HG02884 (cell line): Measurements from ENCODE around the gene SPIRE2.
"Not testable (repeated sequence)": the region's sequence is repeated elsewhere in the genome, so short reads cannot be mapped to it uniquely, and the experiment has no call there.

Source experiments
- ATAC-seq: cut with Tn5 transposase; IDR thresholded peaks from one replicate; pipeline ENCODE4 v1.9.1; 2021; ENCODE audit warnings: mild to moderate bottlenecking, moderate library complexity; ENCODE audit not compliant: unreplicated experiment

SPIRE2 gene

GRCh38 chr16:89836484-89836883, 8.2 kb downstream of the SPIRE2 start:
- not testable (repeated sequence) for ATAC-seq

- ATAC-seq, result no peak
Measured at GRCh38 chr16:89837014-89837546, 8.8 kb downstream of the SPIRE2 start.

GRCh38 chr16:89841275-89841674, 13.0 kb downstream of the SPIRE2 start:
- ATAC-seq, result no peak

GRCh38 chr16:89842471-89843408, 14.5 kb downstream of the SPIRE2 start:
- no peak for ATAC-seq

- ATAC-seq, result no peak
Measured at GRCh38 chr16:89843409-89844350, 15.4 kb downstream of the SPIRE2 start.

GRCh38 chr16:89844739-89845339, 16.6 kb downstream of the SPIRE2 start:
- no peak for ATAC-seq

GRCh38 chr16:89845417-89845816, 17.1 kb downstream of the SPIRE2 start:
- ATAC-seq, result no peak

- no peak for ATAC-seq
Measured at GRCh38 chr16:89847051-89847939, 19.0 kb downstream of the SPIRE2 start.

GRCh38 chr16:89847940-89848297, 19.6 kb downstream of the SPIRE2 start:
- no peak for ATAC-seq

- no peak for ATAC-seq
Measured at GRCh38 chr16:89848974-89849373, 20.7 kb downstream of the SPIRE2 start.

- no peak for ATAC-seq
Measured at GRCh38 chr16:89853306-89853993, 25.2 kb downstream of the SPIRE2 start.

GRCh38 chr16:89855301-89855945, 27.1 kb downstream of the SPIRE2 start:
- ATAC-seq, result no peak

- no peak for ATAC-seq
Measured at GRCh38 chr16:89855986-89856385, 27.7 kb downstream of the SPIRE2 start.

GRCh38 chr16:89858973-89859614, 30.8 kb downstream of the SPIRE2 start:
- ATAC-seq, result no peak

GRCh38 chr16:89859615-89860007, 31.3 kb downstream of the SPIRE2 start:
- ATAC-seq, result no peak

- no peak for ATAC-seq
Measured at GRCh38 chr16:89860747-89861304, 32.6 kb downstream of the SPIRE2 start.

GRCh38 chr16:89861648-89862047, 33.4 kb downstream of the SPIRE2 start:
- ATAC-seq, result no peak

GRCh38 chr16:89862732-89863131, 34.5 kb downstream of the SPIRE2 start:
- ATAC-seq, result no peak
